HUES64 (cell line): ENCODE data around the gene RAMAC.
A peak's percentile ranks its signal among the peaks of the same experiment; 100 is the strongest.
"Not testable (repeated sequence)": the region's sequence is repeated elsewhere in the genome, so short reads cannot be mapped to it uniquely, and the experiment has no call there.

ENCODE experiments used
- H3K27ac ChIP-seq: 2 replicates; pipeline ENCODE4 v1.7.0; 2013; ENCODE audit warnings: low read depth, low read length, inconsistent platforms
- H3K27me3 ChIP-seq: 2 replicates; pipeline ENCODE4 v1.6.1; 2013; ENCODE audit warnings: mild to moderate bottlenecking, low read length; ENCODE audit not compliant: insufficient read depth
- H3K36me3 ChIP-seq: 2 replicates; pipeline ENCODE4 v1.6.1; 2013; ENCODE audit warnings: mild to moderate bottlenecking, low read length; ENCODE audit not compliant: insufficient read depth
- H3K4me1 ChIP-seq: 2 replicates; pipeline ENCODE4 v1.6.1; 2013; ENCODE audit warnings: mild to moderate bottlenecking, low read length, moderate library complexity; ENCODE audit not compliant: insufficient read depth
- H3K4me3 ChIP-seq: 2 replicates; pipeline ENCODE4 v1.5.1; 2013; ENCODE audit warnings: mild to moderate bottlenecking, low read length, moderate library complexity
- H3K9ac ChIP-seq: 2 replicates; pipeline ENCODE4 v1.6.1; 2013; ENCODE audit warnings: mild to moderate bottlenecking, low read depth, low read length
- H3K9me3 ChIP-seq: 2 replicates; pipeline ENCODE4 v1.6.1; 2013; ENCODE audit warnings: low read depth, low read length; ENCODE audit not compliant: insufficient read depth
- WGBS: fragments of 150-250, 120-280 bp; methylation state at CpG from one replicate; pipeline ENCODE4 v1.1.7; 2013; ENCODE audit warnings: missing lambda C conversion rate; 5-methylcytosine and 5-hydroxymethylcytosine counted together

Gene RAMAC

DNA sequence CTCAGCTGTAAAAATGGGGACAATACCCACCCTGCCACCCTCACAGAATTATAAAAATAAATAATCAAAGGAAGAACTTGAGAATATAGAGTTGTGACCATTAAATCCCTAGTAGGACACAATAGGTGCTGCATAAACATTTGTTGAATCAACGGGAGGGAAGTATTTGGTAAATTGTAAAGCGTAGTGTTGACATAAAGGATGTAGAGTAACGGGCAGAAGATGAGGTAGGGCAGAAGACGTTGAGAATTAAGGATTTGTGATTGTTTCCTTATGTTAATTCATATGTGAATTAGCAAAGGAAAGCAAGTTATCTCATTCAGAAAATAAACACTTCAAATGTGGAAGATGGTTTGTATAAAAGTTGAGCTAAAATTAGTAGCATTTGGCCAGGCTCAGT lies 7.1 kb downstream of the RAMAC start:
- H3K4me1 ChIP-seq: no peaks in the 10 kb centered on the region
- peaks cover 20% of the 10 kb centered on the region for H3K36me3 ChIP-seq
- no peak overlapping the region for H3K9ac ChIP-seq
- no peak overlapping the region for H3K4me3 ChIP-seq
- H3K9me3 ChIP-seq: no peaks in the 10 kb centered on the region
- no peak overlapping the region for H3K27ac ChIP-seq
- WGBS: 88% methylated on average over 4 of the region's 4 CpGs
- no peaks in the 10 kb centered on the region for H3K27me3 ChIP-seq

- 91% methylated on average over 2 of the region's 2 CpGs for WGBS
- Histone ChIP-seq H3K4me1 (no peaks in the 10 kb centered on the region), H3K27ac (no peak overlapping the region), H3K9me3 (no peaks in the 10 kb centered on the region), H3K27me3 (no peaks in the 10 kb centered on the region), H3K4me3 (no peak overlapping the region), H3K36me3 (peaks cover 5% of the 10 kb centered on the region), H3K9ac (no peak overlapping the region)
These were observed 9.1 kb downstream of the RAMAC start for GRCh38 chr15:82995076-82995475.

DNA sequence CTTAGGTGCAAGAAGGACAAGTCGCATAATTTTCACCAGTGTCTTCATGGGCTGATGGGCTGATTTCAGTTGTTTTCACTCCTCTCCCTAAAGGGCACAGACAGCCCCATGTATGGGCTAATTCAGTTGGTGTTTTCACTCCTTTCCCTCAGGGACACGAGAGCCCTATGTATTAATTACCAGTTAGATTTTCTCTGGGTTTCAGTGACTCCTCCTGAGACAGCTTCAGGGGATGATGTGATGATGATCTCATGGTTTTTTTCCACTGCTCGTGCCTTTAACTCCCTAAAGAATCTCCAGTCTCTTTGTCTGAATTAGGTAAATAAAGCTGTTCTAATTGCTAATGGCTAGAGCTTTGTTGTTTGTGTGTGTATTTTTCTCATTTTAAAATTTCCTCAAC lies 9.9 kb downstream of the RAMAC start:
- Histone ChIP-seq H3K27ac (no peak overlapping the region), H3K4me3 (no peak overlapping the region), H3K4me1 (no peaks in the 10 kb centered on the region), H3K27me3 (no peaks in the 10 kb centered on the region), H3K36me3 (no peaks in the 10 kb centered on the region), H3K9me3 (no peaks in the 10 kb centered on the region), H3K9ac (no peak overlapping the region)
- 100% methylated on average over 2 of the region's 3 CpGs for WGBS

DNA sequence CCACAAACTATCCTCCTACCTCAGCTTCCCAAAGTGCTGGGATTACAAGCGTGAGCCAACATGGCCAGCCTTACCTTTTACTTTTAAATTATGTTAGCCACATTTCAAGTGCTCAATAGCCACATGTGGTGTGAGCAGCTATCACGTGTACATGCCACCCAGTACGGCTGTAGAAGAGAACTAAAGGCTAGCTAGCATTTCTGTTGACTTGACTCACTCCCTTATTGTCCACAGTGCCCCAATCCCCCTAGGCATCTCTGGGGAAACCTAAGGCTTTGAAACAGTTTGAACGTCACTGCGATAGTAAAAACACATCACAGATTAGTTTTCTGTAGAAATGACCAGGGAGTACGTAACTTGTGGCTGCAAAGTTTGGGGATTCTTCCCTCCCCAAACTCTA lies 13.4 kb downstream of the RAMAC start:
- 95% methylated on average over 6 of the region's 6 CpGs for WGBS
- no peaks in the 10 kb centered on the region for H3K27me3 ChIP-seq

DNA sequence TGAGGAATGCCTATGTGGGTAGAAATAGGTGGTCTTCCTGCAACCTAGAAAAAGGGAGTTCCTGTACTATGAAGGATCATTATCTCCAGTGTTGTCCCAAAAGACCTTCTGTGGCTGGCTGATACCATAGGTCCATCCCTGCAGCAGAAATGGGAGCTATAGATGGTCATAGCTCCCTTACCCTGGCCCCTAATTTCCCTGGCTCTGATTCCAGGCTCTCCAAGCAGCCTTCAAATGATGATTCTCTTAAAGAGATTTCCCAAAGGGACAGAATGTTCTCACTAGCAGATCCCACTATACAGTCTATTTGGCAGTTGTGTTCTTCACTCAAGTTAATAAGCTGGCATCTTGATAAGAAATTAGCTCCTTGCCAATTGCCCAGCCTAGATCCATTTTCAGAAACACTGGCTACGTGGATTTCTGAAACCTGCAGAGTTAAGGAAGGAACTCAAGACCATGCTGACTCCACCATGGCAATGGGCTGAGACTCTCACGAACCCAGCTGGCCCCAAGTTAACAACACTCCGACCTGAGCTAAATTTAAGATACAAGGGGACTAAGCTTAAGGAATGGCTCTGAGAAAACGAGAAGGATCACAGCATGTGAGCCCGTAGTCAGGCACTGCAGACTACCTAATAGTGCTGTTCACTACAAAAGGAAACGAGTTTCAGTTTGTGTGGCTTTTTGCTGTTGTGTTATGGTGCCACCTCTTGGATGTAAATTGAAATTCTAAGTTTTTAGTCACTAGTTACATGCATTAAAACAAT lies 14.1 kb downstream of the RAMAC start:
- Histone ChIP-seq H3K36me3 (peaks cover 6% of the 10 kb centered on the region; the same call in 1 of the 2 replicates), H3K4me3 (no peak overlapping the region), H3K9me3 (no peaks in the 10 kb centered on the region), H3K4me1 (no peaks in the 10 kb centered on the region), H3K27me3 (no peaks in the 10 kb centered on the region), H3K9ac (no peak overlapping the region), H3K27ac (no peak overlapping the region)
- WGBS: 62% methylated on average over 6 of the region's 6 CpGs

More for the DNA sequence above, 13.4 kb downstream of the RAMAC start:
- no peaks in the 10 kb centered on the region for H3K36me3 ChIP-seq
- no peak overlapping the region for H3K27ac ChIP-seq
- no peak overlapping the region for H3K9ac ChIP-seq
- no peaks in the 10 kb centered on the region for H3K4me1 ChIP-seq
- no peaks in the 10 kb centered on the region for H3K9me3 ChIP-seq
- H3K4me3 ChIP-seq: no peak overlapping the region

DNA sequence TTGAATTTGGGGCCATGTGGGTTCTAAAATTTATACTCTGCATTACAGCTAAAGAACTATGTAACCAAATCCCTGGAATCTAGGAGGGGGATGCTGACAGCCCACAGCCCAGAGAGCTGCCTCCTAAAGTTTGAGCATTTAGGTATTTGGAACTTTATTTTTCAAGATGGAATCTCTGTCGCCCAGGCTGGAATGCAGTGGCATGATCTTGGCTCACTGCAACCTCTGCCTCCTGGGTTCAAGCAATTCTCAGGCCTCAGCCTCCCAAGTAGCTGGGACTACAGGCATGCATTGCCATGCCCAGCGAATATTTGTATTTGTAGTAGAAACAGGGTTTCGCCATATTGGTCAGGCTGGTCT lies 14.6 kb downstream of the RAMAC start:
- H3K27me3 ChIP-seq, H3K9ac ChIP-seq: not testable (repeated sequence)
- WGBS: 96% methylated on average over 3 of the region's 3 CpGs

GRCh38 chr15:83010709-83011270 lies 24.8 kb downstream of the RAMAC start:
- H3K9me3 ChIP-seq: no peaks in the 10 kb centered on the region
- H3K36me3 ChIP-seq: peaks cover 34% of the 10 kb centered on the region
- WGBS: 14% methylated on average over 15 of the region's 15 CpGs
- H3K27me3 ChIP-seq: no peaks in the 10 kb centered on the region
- peak overlapping the region; percentile 64 for H3K27ac ChIP-seq
- H3K9ac ChIP-seq: peak overlapping the region; percentile 93
- peak overlapping the region; percentile 98 for H3K4me3 ChIP-seq
- H3K4me1 ChIP-seq: peaks cover 22% of the 10 kb centered on the region

More for the DNA sequence above, 14.6 kb downstream of the RAMAC start:
- H3K4me1 ChIP-seq, H3K36me3 ChIP-seq, H3K9me3 ChIP-seq, H3K27ac ChIP-seq, H3K4me3 ChIP-seq: not testable (repeated sequence)

GRCh38 chr15:83011271-83012075 lies 25.5 kb downstream of the RAMAC start, which contains the start of gene C15orf40:
C15orf40 (minus strand) TSS chr15:83011639; CDS start chr15:83011607, 32 bp downstream.
- Histone ChIP-seq H3K27ac (peak within 1 kb of the TSS; percentile 64), H3K9ac (peak within 1 kb of the TSS; percentile 93), H3K4me1 (peaks cover 22% of the 10 kb centered on the region), H3K27me3 (no peaks in the 10 kb centered on the region), H3K4me3 (peak within 1 kb of the TSS; percentile 98), H3K36me3 (peaks cover 36% of the 10 kb centered on the region), H3K9me3 (no peaks in the 10 kb centered on the region)
- 11% methylated on average over 64 of the region's 64 CpGs for WGBS

DNA sequence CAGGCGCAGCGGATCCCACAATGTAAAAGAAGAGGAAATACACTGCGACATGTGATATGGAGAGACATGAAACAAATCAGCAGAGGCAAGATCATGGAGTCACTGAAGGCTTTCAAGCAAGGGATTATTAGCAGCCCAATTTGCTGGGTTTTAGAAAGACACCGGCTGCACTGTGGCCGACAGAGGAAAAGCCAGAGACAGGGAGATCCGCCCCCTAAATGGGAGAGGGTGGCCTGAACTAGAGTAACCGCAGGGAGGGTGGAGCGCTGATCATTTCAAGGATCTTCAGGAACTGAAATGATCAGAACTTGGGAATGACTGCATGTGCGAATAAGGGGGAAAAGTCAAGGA lies 26.0 kb downstream of the RAMAC start:
- 85% methylated on average over 9 of the region's 9 CpGs for WGBS

DNA sequence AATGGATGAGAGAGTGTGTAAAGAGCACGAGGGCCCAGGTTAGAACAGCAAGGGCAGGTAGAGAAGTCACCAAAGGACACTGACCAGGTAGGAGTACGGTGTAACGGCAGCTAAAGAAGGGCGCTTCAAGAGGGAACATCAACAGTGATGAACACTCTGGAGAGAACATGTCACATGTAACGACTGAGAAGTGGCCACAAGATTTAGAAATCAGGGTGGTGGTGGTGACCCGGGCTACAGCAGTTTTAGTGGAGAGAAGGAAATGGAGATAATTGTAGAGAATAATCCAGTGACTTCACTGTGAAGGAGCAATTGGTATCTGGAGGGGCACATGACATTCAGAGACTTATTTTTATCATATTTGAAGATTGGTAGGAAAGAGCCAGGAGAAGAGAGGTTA lies 26.6 kb downstream of the RAMAC start:
- H3K9me3 ChIP-seq: no peaks in the 10 kb centered on the region
- peaks cover 22% of the 10 kb centered on the region for H3K4me1 ChIP-seq
- no peak overlapping the region for H3K9ac ChIP-seq
- H3K36me3 ChIP-seq: peaks cover 39% of the 10 kb centered on the region
- H3K27me3 ChIP-seq: no peaks in the 10 kb centered on the region
- WGBS: 95% methylated on average over 6 of the region's 6 CpGs
- H3K27ac ChIP-seq: no peak overlapping the region
- H3K4me3 ChIP-seq: no peak overlapping the region

More for the DNA sequence above, 26.0 kb downstream of the RAMAC start:
- no peaks in the 10 kb centered on the region for H3K9me3 ChIP-seq
- no peaks in the 10 kb centered on the region for H3K27me3 ChIP-seq
- H3K36me3 ChIP-seq: peaks cover 37% of the 10 kb centered on the region
- H3K4me3 ChIP-seq: peak overlapping the region; percentile 98
- H3K9ac ChIP-seq: peak overlapping the region; percentile 93
- peaks cover 22% of the 10 kb centered on the region for H3K4me1 ChIP-seq
- H3K27ac ChIP-seq: peak overlapping the region; percentile 61; the same call in 1 of the 2 replicates

DNA sequence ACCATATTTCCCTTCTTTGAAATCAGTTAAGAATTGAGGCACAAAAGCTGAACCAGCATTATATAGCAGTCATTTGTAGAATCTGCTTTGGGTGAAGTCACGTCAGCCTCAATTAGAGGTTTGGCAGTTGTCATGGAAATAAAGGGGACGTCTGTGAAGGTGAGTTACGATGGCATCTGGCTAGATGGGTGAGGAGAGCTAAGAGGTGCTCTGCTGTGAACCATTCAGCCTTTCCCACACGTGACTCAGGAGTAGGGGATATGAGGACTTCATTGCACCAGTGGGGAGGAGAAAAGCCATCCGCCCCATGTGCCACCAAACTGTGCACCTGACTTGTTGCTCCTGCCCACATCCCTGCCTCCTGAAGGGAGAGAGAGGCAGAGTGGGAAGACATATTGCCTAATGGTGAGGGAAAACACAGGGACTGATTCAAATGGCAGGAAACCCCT lies 28.2 kb downstream of the RAMAC start:
- Histone ChIP-seq H3K9me3 (no peaks in the 10 kb centered on the region), H3K9ac (no peak overlapping the region), H3K36me3 (peaks cover 38% of the 10 kb centered on the region), H3K27ac (no peak overlapping the region), H3K4me3 (no peak overlapping the region), H3K4me1 (peaks cover 22% of the 10 kb centered on the region), H3K27me3 (no peaks in the 10 kb centered on the region)
- WGBS: 73% methylated on average over 5 of the region's 5 CpGs
